ENCODE data around the gene TMEM40. TPM values are rescaled to one million over a fixed set of nuclear protein-coding genes. Genes with fewer than 3 reads are reported as not detected.

Gene TMEM40
- total and polyA plus RNA-seq, 2 of the 13 experiments (the other 11 are each of a cell fraction or from before 2014, with no cell fraction given), result 0.16 TPM; not detected in 1

DNA sequence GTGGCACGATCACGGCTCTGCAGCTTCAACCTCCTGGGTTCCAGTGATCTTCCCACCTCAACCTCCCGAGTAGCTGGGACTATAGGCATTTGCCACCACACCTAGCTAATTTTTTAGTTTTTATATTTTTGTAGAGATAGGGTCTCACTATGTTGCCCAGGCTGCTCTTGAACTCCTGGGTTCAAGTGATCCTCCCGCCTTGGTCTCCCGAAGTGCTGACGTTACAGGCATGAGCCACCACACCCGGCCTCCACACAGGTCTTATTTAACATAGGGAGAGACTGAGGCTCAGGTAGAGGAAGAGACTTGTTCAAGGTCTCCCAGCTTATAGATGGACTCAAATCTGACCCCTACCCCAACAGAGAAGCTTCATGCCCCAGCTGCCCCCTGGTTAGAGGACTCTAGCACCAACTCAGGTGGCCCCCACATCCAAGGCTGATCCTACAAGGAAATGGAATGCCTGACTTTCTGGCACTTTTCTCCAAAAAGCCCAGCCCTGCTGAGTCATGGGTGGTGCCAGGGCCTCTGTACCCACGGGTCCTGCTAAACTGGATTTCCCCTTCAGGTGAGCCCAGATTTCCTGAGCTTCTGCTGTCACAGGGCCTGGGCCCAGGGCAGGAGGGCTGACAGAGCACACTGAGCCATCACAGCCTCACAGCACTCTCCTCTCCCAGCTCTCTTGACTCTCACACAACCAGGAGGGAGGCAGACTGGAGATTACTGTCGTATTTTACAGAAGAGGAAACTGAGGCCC, 5.6 kb downstream of the TMEM40 start:
- ChIA-PET POLR2A (no interaction called here), CTCF (ENCODE audit: low intra/inter-chr PET ratio, low total read pairs) (no interaction called here)
- in situ Hi-C loops (cut with HindIII; ENCODE audit: extremely low pct_ligation_motif_present, low pct_unique_long_range_greater_than_20kb) (no loop called here), intact Hi-C loops (cut with micrococcal nuclease; ENCODE audit: unreplicated experiment) (no loop called here)
- H3K9me3 ChIP-seq (ENCODE audit: low read length), result no peaks in the 10 kb centered on the region
- H3K4me3 ChIP-seq (replicated peaks in 1 of 3; ENCODE audit: insufficient read depth in 1 of 3, low read depth in 2 of 3, low read length in 3 of 3), result no peak overlapping the region
- H3K4me1 ChIP-seq (ENCODE audit: insufficient read depth, low read length), result peaks cover 38% of the 10 kb centered on the region
- no TSS peak for BruUV-seq (replicated peaks)
- no peak overlapping the region for H3K4me2 ChIP-seq (ENCODE audit: low read depth, low read length)
- H3K36me3 ChIP-seq (replicated peaks in 1 of 2; ENCODE audit: control insufficient read depth in 1 of 2, insufficient read depth in 2 of 2, low read length in 2 of 2), result no peaks in the 10 kb centered on the region
- DNase-seq (ENCODE audit: low spot score) (no peak), FAIRE-seq (no peak), ATAC-seq (no peak)
- H3K27ac ChIP-seq (ENCODE audit: extremely low read length, insufficient read depth, low read length), result no peak overlapping the region
- no peak overlapping the region for H2AFZ ChIP-seq (ENCODE audit: low read length)
- H3K9ac ChIP-seq (ENCODE audit: insufficient read depth, low read depth, low read length), result no peak overlapping the region
- H3K79me2 ChIP-seq (ENCODE audit: insufficient read depth, low read length), result no peaks in the 10 kb centered on the region
- no peak for TF ChIP-seq ZSCAN29 (CRISPR knock-in tag; conservative IDR thresholded peaks at IDR 0.05)
- TF ChIP-seq ZNF3 (CRISPR knock-in tag; IDR thresholded peaks at IDR 0.05), result no peak
- TF ChIP-seq, protein P1, sequence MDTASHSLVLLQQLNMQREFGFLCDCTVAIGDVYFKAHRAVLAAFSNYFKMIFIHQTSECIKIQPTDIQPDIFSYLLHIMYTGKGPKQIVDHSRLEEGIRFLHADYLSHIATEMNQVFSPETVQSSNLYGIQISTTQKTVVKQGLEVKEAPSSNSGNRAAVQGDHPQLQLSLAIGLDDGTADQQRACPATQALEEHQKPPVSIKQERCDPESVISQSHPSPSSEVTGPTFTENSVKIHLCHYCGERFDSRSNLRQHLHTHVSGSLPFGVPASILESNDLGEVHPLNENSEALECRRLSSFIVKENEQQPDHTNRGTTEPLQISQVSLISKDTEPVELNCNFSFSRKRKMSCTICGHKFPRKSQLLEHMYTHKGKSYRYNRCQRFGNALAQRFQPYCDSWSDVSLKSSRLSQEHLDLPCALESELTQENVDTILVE (CRISPR knock-in tag; IDR thresholded peaks at IDR 0.05), result no peak
- TF ChIP-seq, protein P2, sequence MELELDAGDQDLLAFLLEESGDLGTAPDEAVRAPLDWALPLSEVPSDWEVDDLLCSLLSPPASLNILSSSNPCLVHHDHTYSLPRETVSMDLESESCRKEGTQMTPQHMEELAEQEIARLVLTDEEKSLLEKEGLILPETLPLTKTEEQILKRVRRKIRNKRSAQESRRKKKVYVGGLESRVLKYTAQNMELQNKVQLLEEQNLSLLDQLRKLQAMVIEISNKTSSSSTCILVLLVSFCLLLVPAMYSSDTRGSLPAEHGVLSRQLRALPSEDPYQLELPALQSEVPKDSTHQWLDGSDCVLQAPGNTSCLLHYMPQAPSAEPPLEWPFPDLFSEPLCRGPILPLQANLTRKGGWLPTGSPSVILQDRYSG (CRISPR knock-in tag; IDR thresholded peaks at IDR 0.05), result no peak
- no peak for TF ChIP-seq FOXA1 (IDR thresholded peaks at IDR 0.05)
- no peak for TF ChIP-seq FOXA1 (CRISPR knock-in tag; IDR thresholded peaks at IDR 0.05)
- TF ChIP-seq PHF5A (CRISPR knock-in tag; IDR thresholded peaks at IDR 0.05; ENCODE audit: low read depth, unreplicated experiment), result no peak
- TF ChIP-seq, protein P3, sequence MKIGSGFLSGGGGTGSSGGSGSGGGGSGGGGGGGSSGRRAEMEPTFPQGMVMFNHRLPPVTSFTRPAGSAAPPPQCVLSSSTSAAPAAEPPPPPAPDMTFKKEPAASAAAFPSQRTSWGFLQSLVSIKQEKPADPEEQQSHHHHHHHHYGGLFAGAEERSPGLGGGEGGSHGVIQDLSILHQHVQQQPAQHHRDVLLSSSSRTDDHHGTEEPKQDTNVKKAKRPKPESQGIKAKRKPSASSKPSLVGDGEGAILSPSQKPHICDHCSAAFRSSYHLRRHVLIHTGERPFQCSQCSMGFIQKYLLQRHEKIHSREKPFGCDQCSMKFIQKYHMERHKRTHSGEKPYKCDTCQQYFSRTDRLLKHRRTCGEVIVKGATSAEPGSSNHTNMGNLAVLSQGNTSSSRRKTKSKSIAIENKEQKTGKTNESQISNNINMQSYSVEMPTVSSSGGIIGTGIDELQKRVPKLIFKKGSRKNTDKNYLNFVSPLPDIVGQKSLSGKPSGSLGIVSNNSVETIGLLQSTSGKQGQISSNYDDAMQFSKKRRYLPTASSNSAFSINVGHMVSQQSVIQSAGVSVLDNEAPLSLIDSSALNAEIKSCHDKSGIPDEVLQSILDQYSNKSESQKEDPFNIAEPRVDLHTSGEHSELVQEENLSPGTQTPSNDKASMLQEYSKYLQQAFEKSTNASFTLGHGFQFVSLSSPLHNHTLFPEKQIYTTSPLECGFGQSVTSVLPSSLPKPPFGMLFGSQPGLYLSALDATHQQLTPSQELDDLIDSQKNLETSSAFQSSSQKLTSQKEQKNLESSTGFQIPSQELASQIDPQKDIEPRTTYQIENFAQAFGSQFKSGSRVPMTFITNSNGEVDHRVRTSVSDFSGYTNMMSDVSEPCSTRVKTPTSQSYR (CRISPR knock-in tag; IDR thresholded peaks at IDR 0.05; ENCODE audit: borderline replicate concordance), result no peak
- H4K20me1 ChIP-seq (ENCODE audit: insufficient read depth, low read length), result no peaks in the 10 kb centered on the region
- no peaks in the 10 kb centered on the region for H3K27me3 ChIP-seq (ENCODE audit: control insufficient read depth in 1 of 2, insufficient read depth in 2 of 2, low read length in 2 of 2)
- WGBS (ENCODE audit: low lambda C conversion rate), result 55% methylated on average over 9 of the region's 9 CpGs
